ENCODE data around the gene OGT.
"Not testable (repeated sequence)": the region's sequence is repeated elsewhere in the genome, so short reads cannot be mapped to it uniquely, and the experiment has no call there.

OGT gene

GRCh38 chrX:71579990-71580380 is 47.1 kb downstream of the OGT start:
- no peak for DNase-seq

GRCh38 chrX:71581210-71581609 is 48.3 kb downstream of the OGT start:
- DNase-seq, result no peak

DNA sequence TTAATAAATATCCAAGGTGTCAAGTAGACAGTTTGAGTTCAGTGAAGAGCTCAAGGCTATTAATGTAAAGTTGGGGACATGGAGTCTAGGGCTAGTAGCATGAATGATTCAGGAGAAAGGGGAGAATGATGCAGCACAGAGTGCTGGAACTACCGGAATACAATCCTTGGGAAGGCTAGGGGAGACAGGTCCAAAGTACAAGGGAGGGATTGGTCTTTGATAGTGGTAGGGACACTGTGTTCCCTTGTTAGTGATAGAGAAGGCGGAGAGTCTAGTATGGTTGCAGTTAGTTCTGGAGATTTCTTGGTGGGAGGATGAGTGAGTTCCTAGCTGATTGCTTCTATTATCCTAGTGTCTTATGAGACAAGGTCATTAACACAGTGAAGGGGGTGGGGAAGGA is 54.0 kb downstream of the OGT start:
- no peak for DNase-seq

- DNase-seq, result not testable (repeated sequence)
Observed at GRCh38 chrX:71593210-71593609, 60.3 kb downstream of the OGT start.

GRCh38 chrX:71599965-71600364 is 67.1 kb downstream of the OGT start:
- DNase-seq, result no peak

DNA sequence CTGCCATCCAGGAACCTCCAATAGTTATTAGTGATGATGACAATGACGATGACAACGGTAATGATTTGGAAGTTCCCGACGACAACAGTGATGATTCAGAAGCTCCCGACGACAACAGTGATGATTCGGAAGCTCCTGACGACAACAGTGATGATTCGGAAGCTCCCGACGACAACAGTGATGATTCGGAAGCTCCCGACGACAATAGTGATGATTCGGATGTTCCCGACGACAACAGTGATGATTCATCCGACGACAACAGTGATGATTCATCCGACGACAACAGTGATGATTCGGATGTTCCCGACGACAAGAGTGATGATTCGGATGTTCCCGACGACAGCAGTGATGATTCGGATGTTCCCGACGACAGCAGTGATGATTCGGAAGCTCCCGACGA is 70.7 kb downstream of the OGT start:
- DNase-seq, result no peak

GRCh38 chrX:71604141-71604540 is 71.2 kb downstream of the OGT start:
- DNase-seq, result no peak

GRCh38 chrX:71604796-71605568 is 72.1 kb downstream of the OGT start:
- DNase-seq, result no peak

GRCh38 chrX:71606536-71607216 is 73.8 kb downstream of the OGT start:
- DNase-seq, result no peak

GRCh38 chrX:71607488-71607887 is 74.6 kb downstream of the OGT start:
- DNase-seq, result no peak

DNA sequence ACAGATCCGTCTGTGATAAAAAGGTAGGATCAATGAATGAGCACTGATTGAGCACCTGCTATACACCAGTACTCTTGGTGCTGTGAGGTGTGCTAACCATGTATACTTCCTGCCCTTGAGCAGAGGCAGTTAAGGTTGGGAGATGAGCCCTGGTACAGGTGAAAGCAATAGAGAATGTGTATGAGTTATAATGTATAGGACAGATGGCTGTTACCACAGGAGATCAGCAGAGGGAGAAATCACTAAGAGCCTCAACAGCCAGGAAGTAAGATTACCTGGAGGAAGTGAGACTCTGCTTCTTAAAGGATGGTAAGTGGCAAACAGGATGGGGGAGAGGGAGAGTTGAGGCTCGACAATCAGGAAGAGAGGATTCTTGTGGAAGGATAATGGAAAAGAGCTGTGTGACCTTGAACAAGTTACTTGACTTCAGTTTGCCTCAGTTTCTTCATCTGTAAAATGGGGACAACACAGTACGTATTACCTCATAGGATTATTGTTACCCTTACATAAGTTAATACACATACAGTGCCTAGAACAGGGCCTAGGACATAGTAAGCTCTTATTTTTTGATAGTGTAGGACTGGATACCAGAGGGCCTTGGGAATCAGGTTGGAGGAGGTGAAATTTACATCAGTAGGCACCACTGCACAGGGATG is 76.3 kb downstream of the OGT start:
- no peak for DNase-seq

DNA sequence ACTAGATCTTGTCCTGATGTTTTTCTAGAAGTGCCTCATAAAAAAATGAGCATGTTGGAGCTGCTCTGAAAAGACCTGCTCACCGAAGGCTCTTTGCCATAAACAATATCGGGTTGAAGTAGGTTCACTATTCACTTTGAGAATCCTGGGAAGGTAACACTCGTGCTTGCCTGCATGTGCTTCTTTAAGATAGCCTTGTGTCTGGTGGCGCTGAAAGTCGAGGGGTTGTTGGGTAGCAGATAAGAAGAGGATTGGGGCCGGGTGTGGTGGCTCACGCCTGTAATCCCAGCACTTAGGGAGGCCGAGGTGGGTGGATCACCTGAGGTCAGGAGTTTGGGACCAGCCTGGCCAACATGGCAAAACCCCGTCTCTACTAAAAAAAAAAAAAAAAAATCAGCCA is 78.8 kb downstream of the OGT start:
- not testable (repeated sequence) for DNase-seq

DNA sequence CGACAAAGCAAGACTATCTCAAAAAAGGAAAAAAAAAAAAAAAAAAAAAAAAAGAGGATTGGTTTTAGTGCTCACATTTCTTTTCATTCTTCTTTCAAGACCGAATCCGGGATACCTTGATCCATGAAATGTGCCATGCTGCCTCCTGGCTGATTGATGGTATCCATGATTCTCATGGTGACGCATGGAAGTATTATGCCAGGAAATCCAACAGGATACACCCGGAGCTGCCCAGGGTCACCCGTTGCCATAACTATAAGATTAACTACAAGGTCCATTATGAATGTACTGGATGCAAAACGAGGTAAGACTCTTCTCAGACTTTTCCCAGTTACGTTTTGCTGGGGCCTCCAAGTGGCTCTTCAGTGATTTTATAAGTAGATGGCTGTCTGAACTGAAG is 79.4 kb downstream of the OGT start:
- DNase-seq, result no peak

DNA sequence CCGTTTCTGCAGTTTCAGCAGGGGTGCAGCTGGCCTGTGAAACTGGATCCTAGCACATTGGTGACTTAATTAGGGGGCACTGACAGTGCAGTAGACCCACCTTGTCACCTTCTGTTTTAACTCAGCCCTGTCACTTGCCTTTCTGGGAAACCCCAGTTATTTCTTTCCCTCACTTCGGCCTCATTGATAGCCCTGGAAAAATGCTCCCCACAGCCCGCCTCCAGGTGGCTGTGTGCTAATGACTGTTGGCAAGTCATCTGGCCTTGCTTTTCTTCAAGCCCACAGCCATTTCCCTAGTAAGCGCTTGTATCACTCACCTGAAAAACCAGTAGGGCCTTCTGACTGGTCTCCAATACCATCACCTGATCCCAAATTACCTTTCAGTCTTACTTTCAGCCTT is 82.2 kb downstream of the OGT start:
- no peak for DNase-seq

GRCh38 chrX:71615954-71616353 is 83.0 kb downstream of the OGT start:
- no peak for DNase-seq

- DNase-seq, result no peak
Observed at GRCh38 chrX:71616672-71617529, 84.0 kb downstream of the OGT start.

- DNase-seq, result no peak
Observed at GRCh38 chrX:71617742-71618141, 84.8 kb downstream of the OGT start.

DNA sequence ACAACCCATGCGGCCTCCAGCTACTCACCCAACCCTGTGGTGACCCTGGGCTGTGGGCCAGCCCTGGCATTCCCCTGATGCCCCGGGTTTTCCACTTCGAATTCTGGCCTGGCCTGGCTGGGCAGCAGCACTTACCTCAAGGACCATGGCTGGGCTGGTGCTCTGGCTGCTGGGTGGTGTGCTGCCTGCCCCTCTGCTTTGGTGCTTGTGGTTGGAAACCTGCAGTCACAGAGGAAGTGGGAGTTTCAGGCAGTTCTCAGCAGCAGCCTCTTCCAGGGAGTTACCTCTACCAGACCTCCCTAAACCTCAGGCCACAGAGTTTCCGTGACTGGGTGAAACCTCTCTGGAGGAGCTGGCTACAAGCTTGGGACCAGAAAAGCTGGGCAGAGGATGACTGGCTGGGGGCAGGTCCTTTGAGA is 85.4 kb downstream of the OGT start, which contains the start of gene CXCR3:
Gene CXCR3, minus strand, starts transcription at position 209 of the 419 bp plus-strand sequence. Its CDS starts 62 bp downstream, at position 147.
- no peak for DNase-seq

- DNase-seq, result no peak
Observed at GRCh38 chrX:71618787-71619186, 85.9 kb downstream of the OGT start.

DNA sequence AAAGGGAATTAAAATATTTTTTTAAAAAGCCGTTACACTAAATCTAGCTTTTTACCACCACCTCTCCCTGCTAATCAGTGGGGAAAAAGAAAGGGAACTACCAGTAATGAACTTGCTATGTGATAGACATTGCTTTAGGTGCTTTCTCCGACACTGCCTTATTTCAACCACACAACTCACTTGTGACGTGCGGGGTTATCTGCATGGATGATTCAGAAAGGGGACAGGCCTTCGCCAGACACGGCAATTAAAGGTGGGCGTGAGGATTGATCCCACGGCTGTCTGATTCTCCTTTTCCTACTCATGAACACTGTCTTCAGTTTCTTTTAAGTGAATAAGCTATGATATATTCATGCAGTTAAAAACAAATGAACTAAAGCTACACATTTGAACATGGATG is 86.3 kb downstream of the OGT start:
- DNase-seq, result peak in 13 of 56 donors; percentile 0 to 39 (median 14)

GRCh38 chrX:71619986-71620385 is 87.1 kb downstream of the OGT start:
- no peak for DNase-seq
